CD4-positive, alpha-beta T cell treated with Interleukin-21 for 1 hour (primary cell): ENCODE data around the gene ZNF100.
"Not testable (repeated sequence)": the region's sequence is repeated elsewhere in the genome, so short reads cannot be mapped to it uniquely, and the experiment has no call there.

Experiments
- DNase-seq: peaks from one replicate; pipeline ENCODE4 v3.0.0-alpha.2; 2020

The ZNF100 gene

GRCh38 chr19:21767065-21767800 lies at the start of gene ZNF100:
TSS of gene ZNF100 (minus strand) at chr19:21767579. CDS start at chr19:21767429, 150 bp downstream.
- peak; percentile 90 for DNase-seq

- no peak for DNase-seq
These were observed 45.1 kb upstream of the ZNF100 start for GRCh38 chr19:21812448-21812847.

DNA sequence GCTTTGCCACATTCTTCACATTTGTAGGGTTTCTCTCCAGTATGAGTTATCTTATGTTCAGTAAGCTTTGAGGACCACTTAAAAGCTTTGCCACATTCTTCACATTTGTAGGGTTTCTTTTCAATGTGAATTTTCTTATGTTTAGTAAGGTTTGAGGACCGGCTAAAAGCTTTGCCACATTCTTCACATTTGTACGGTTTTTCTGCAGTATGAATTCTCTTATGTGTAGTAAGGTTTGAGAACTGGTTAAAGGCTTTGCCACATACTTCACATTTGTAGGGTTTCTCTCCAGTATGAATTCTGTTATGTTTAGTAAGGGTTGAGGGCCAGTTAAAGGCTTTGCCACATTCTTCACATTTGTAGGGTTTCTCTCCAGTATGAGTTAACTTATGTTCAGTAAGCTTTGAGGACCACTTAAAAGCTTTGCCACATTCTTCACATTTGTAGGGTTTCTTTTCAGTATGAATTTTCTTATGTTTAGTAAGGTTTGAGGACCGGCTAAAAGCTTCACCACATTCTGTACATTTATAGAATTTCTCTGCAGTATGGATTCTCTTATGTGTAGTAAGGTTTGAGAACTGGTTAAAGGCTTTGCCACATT lies 41.1 kb upstream of the ZNF100 start:
- DNase-seq = not testable (repeated sequence)

GRCh38 chr19:21789466-21790085 lies 22.2 kb upstream of the ZNF100 start:
- no peak for DNase-seq

DNA sequence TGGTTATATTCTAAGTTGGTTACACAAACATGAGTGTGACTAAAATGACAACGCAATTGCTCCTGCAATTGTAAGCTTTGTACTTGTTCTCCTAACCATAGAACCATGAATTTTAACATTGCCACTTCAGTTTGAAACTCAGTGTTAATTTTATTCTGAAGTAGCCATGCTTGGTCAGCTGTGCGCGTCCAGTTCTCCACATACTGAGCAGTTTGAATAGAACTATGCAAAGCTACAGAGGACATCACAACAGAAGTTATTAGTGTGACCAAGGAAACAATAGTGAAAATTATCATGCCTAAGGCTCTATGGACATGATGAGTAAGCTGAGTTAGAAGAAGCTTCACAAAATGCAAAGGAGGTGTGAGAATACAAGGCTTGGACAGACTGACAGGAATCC lies 19.6 kb upstream of the ZNF100 start:
- DNase-seq = no peak

- DNase-seq = not testable (repeated sequence)
These were observed 8.4 kb upstream of the ZNF100 start for GRCh38 chr19:21775792-21776191.

- DNase-seq = peak; percentile 13
These were observed 694 bp downstream of the ZNF100 start for GRCh38 chr19:21766705-21767064.

- no peak for DNase-seq
These were observed 2.2 kb downstream of the ZNF100 start for GRCh38 chr19:21765151-21765550.

GRCh38 chr19:21761547-21761946 lies 5.8 kb downstream of the ZNF100 start:
- DNase-seq = not testable (repeated sequence)

- DNase-seq = no peak
These were observed 9.1 kb downstream of the ZNF100 start for GRCh38 chr19:21758296-21758695.

DNA sequence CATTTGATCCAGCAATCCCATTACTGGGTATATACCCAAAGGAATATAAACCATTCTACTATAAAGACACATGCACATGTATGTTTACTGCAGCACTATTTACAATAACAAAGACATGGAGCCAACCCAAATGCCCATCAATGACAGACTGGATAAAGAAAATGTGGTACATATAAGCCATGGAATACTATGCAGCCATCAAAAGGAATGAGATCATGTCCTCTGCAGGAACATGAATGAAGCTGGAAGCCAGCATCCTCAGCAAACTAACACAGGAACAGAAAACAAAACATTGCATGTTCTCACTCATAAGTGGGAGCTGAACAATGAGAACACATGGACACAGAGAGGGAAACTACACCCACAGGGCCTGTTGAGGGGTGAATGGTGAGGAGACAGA lies 11.8 kb downstream of the ZNF100 start:
- DNase-seq = not testable (repeated sequence)

DNA sequence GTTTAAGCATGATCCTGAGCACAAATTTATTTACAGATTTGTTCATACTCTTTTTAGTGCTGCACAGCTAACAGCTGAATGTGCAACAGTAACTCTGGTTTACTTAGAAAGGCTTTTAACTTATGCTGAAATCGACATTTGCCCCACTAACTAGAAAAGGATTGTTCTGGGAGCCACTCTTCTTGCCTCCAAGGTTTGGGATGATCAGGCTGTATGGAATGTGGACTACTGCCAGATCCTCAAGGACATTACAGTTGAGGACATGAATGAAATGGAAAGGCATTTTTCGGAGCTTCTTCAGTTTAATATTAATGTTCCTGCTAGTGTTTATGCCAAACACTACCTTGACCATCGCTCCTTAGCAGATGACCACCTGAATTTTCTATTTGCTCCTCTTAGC lies 16.0 kb downstream of the ZNF100 start:
- DNase-seq = no peak

DNA sequence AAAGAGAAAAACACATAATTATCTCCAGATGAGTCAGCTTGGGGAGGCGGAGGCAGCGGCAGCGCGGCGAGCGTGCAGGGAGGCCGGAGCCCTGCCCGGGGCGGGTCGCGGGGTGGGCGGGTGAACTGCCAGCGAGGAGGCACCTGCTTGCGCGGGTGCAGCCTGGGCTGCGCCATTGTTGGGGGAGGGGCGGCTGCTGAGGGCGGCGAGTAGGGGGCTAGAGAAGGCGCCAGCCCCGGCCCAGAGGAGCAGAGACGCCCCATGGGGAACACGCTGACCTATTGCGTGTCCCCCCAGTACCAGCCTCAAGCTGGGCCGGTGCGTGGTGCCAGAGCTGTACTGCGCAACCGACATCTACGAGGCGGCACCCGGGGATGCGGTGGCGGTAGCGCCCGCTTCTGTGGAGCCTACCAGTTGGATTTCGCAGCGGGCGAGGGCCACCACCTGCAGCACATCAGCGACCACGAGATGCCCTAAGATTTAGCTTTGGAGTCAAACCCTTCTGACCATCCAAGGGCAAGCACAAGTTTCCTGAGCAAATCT lies 16.7 kb downstream of the ZNF100 start:
- no peak for DNase-seq

GRCh38 chr19:21749090-21749489 lies 18.3 kb downstream of the ZNF100 start:
- no peak for DNase-seq

DNA sequence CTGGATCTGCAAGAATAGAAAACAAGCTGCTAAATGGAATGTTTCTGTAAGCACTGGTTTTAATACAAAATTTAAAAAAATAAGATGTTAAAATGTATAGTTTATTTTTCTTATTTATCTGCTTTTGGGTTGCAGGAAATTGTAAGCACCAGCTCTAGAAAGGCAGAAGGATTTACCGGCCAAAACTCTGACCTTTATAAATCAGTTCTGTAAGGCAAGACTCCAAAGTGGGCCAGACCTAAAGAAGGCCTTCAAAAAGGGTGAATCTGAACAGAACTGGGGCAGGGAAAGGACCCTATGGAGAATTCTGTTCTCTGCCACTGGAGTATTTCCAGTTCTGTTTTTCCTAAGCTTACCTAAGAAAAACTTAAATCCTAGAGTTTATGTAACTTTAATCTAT lies 19.3 kb downstream of the ZNF100 start:
- DNase-seq = no peak

- DNase-seq = no peak
These were observed 26.8 kb downstream of the ZNF100 start for GRCh38 chr19:21740559-21740958.

GRCh38 chr19:21726942-21727747 lies 40.2 kb downstream of the ZNF100 start:
- not testable (repeated sequence) for DNase-seq

DNA sequence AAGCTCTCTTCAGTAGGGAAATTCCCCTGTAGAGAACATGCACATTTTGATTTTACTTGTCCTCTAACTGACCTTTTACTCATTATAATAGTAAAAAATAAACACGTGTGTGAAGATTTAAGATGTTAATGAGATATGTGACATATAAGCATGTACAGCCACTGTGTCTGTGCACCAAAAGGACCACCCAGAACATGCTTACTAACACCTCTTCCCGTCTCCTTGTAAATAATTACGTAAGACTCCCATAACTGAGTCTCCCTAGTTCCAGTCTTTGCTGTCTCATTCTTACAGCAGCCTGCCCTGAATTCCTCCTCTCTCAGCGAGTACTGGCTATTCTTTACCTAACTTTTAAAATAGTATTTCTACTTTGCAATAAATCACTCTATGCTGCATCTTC lies 53.6 kb downstream of the ZNF100 start:
- no peak for DNase-seq

GRCh38 chr19:21709464-21709863 lies 57.9 kb downstream of the ZNF100 start:
- DNase-seq = no peak

GRCh38 chr19:21707878-21708277 lies 59.5 kb downstream of the ZNF100 start:
- DNase-seq = not testable (repeated sequence)

- no peak for DNase-seq
These were observed 60.3 kb downstream of the ZNF100 start for GRCh38 chr19:21707065-21707464.

DNA sequence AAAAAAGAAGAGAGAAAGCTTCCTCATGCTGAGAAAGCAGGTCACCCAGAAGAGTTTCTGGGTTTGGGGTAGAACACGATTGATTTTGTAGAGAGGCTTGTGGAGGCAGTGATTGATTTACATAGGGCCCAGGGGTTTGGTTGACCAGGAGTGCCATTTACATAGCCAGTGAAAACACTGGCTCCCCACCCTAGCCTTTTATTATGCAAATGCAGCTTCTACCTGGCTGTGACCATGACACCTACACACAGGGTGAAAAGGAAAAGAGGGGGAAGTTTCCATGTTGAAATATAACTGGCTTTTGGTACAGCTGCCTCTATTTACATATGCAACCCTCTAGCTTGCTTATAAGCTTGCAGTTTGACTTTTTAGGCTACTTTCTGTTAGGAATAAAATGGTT lies 62.0 kb downstream of the ZNF100 start:
- no peak for DNase-seq

GRCh38 chr19:21704320-21704719 lies 63.1 kb downstream of the ZNF100 start:
- no peak for DNase-seq
